ENCODE results near the gene TSPAN9. TPM values are rescaled to one million over a fixed set of nuclear protein-coding genes. Genes with fewer than 3 reads are reported as not detected.

TSPAN9 gene
- polyA plus RNA-seq, 2 of the 4 experiments (the other 2 are of a cell fraction), result 12.4 to 16.1 TPM

DNA sequence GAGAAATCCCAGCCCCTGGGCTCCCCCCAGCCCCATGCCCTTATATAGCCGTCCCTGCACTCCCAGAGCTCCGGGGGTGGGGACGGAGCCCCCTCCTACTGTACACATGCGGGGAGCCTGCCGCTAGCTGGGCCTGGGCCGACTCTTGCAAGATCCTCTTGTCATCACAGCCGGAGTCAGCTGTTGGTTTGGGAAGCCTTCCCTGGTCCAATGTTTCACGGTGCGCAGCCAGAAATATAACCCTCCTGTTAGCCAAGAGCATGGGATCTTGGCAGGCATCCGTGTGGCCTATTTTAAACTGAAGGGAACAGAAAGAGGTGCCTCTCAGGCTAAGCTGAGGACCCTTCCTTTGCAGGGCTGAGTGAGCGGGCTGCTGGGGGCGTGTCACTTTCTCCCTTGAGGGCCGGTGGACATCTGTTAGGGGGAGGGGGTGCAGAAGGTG lies 175.3 kb downstream of the TSPAN9 start:
- POLR2A ChIA-PET, result no interaction called here
- WGBS (ENCODE audit: missing lambda C conversion rate), result 85% methylated on average over 13 of the region's 13 CpGs
- no peak overlapping the region for H3K4me2 ChIP-seq
- no peak overlapping the region for H3K4me3 ChIP-seq
- no peak for FAIRE-seq
- TF ChIP-seq CBX8 (IDR thresholded peaks at IDR 0.05) (no peak), MYC (IDR thresholded peaks at IDR 0.05; ENCODE audit: borderline replicate concordance, low read length) (no peak), POLR2AphosphoS2 (conservative IDR thresholded peaks at IDR 0.05; ENCODE audit: low read length) (no peak)
- H3K27ac ChIP-seq, result no peak overlapping the region
- CTCF ChIA-PET, result interaction anchor here (1.3 to 5.9 kb wide), 2 partner anchors 22 to 117 kb away, joined by 4 to 37 read pairs; no protein-coding TSS in a partner anchor
- H3K9me3 ChIP-seq, result no peaks in the 10 kb centered on the region
- DNase-seq (ENCODE audit: low read depth in 1 of 2, low spot score in 1 of 2), result no peak
- H3K4me1 ChIP-seq, result no peaks in the 10 kb centered on the region
- no peak for ATAC-seq

DNA sequence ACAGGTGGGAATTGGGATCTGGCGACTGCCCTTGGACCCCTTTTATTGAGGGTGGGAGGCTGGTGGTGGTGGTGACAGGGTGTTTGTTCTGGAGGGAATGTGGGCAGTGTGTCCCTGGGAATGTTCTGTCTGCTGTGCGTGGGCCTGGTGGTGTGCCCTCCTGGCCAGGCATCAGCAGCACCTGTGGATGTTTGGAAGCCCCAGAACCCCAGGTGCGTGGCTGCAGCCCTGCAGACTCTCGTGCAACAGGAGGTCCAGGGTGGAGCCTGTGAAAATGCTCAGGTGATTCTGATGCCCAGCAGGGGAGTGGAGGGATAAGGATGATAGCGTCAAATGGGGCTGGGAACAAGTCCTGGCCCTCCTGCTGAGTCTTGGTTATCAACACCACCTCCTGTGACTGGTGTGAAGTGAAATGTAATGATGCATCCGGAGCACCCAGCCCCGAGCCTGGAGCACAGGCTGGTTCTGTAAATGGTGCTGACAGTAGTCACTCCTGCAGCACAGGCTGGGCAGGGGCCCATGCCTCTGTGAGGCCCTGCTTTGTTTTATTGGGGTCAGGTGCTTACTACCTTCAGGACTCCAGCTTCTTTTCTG lies 176.6 kb downstream of the TSPAN9 start:
- POLR2A ChIA-PET, result no interaction called here
- Histone ChIP-seq H3K9me3 (no peaks in the 10 kb centered on the region), H3K27ac (no peak overlapping the region), H3K4me1 (no peaks in the 10 kb centered on the region), H3K4me3 (no peak overlapping the region), H3K4me2 (no peak overlapping the region)
- TF ChIP-seq EP300 (IDR thresholded peaks at IDR 0.05) (no peak), MAZ (IDR thresholded peaks at IDR 0.05; ENCODE audit: borderline replicate concordance, low read depth, low read length) (no peak), POLR2A (IDR thresholded peaks at IDR 0.05; ENCODE audit: low read length) (no peak), NR3C1 (IDR thresholded peaks at IDR 0.05) (no peak), HDAC2 (IDR thresholded peaks at IDR 0.05) (no peak), ZNF302 (CRISPR knock-in tag; IDR thresholded peaks at IDR 0.05) (no peak), ZSCAN20 (CRISPR knock-in tag; IDR thresholded peaks at IDR 0.05) (no peak), USF2 (IDR thresholded peaks at IDR 0.05) (no peak), SREBF2 (IDR thresholded peaks at IDR 0.05) (no peak), ZFP36 (IDR thresholded peaks at IDR 0.05; ENCODE audit: borderline replicate concordance, partially characterized antibody) (no peak)
- TF ChIP-seq, protein P1, sequence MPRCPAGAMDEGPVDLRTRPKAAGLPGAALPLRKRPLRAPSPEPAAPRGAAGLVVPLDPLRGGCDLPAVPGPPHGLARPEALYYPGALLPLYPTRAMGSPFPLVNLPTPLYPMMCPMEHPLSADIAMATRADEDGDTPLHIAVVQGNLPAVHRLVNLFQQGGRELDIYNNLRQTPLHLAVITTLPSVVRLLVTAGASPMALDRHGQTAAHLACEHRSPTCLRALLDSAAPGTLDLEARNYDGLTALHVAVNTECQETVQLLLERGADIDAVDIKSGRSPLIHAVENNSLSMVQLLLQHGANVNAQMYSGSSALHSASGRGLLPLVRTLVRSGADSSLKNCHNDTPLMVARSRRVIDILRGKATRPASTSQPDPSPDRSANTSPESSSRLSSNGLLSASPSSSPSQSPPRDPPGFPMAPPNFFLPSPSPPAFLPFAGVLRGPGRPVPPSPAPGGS (IDR thresholded peaks at IDR 0.05), result no peak
- no peak for ATAC-seq
- no peak for FAIRE-seq
- CTCF ChIA-PET, result interaction anchor here (5.9 kb wide), 1 partner anchor 21 kb away, joined by 37 read pairs; no protein-coding TSS in a partner anchor
- no peak for DNase-seq (ENCODE audit: low read depth in 1 of 2, low spot score in 1 of 2)
- 58% methylated on average over 6 of the region's 7 CpGs for WGBS (ENCODE audit: missing lambda C conversion rate)

DNA sequence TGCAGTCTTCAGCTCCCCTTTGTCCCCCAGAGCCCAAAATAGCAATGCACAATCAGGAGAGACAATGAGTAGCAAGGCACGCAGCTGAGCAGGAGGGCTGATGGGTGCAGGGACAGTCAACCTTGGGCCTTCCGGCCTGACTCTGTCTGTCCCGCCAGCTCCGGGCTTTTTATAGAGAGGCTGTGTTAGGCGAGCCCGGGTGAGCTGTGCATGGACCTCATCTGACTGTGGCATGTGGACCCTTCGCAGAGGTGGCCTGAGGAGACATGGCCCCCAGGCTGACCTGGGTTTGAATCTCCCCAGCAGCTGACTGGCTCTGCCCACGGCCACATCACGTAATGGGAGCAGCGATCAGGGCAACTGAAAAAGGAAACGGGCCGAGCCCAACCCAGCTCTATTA lies 177.9 kb downstream of the TSPAN9 start:
- Histone ChIP-seq H3K9me3 (no peaks in the 10 kb centered on the region), H3K4me2 (no peak overlapping the region), H3K4me3 (no peak overlapping the region), H3K27ac (no peak overlapping the region), H3K4me1 (no peaks in the 10 kb centered on the region)
- DNase-seq (ENCODE audit: low read depth in 1 of 2, low spot score in 1 of 2) (no peak), ATAC-seq (no peak), FAIRE-seq (no peak)
- ChIA-PET POLR2A (no interaction called here), CTCF (interaction anchor here (0.9 to 5.9 kb wide), 5 partner anchors 19 to 120 kb away, joined by 3 to 37 read pairs (median 3); no protein-coding TSS in a partner anchor)
- no peak for TF ChIP-seq NFE2L2 (conservative IDR thresholded peaks at IDR 0.05; ENCODE audit: low read length)
- no peak for TF ChIP-seq CBX2 (IDR thresholded peaks at IDR 0.05; ENCODE audit: borderline replicate concordance, low read depth)
- no peak for TF ChIP-seq CTCF (IDR thresholded peaks at IDR 0.05)
- TF ChIP-seq ESRRA (IDR thresholded peaks at IDR 0.05; ENCODE audit: borderline replicate concordance, low read length), result no peak
- no peak for TF ChIP-seq REST (IDR thresholded peaks at IDR 0.05)
- no peak for TF ChIP-seq RFX5 (IDR thresholded peaks at IDR 0.05)
- no peak for TF ChIP-seq HEYL (CRISPR knock-in tag; IDR thresholded peaks at IDR 0.05)
- no peak for TF ChIP-seq PHF8 (IDR thresholded peaks at IDR 0.05; ENCODE audit: borderline replicate concordance, low read depth)
- WGBS (ENCODE audit: missing lambda C conversion rate), result 92% methylated on average over 12 of the region's 12 CpGs
